ENCODE results near the gene COL1A1.

- TF ChIP-seq EZH2 (IDR thresholded peaks at IDR 0.05) (no peak), POLR2AphosphoS5 (IDR thresholded peaks at IDR 0.05; ENCODE audit: borderline replicate concordance, low read depth, low read length) (no peak)
These were observed 26.2 kb downstream of the COL1A1 start for GRCh38 chr17:50175035-50175807.
